ENCODE measurements around the gene SCARF1. TPM values are rescaled to one million over a fixed set of nuclear protein-coding genes. Genes with fewer than 3 reads are reported as not detected.
A peak's percentile ranks its signal among the peaks of the same experiment; 100 is the strongest.

Gene SCARF1
- total RNA-seq, 1 experiment from 2014 or later, result 0.40 TPM

DNA sequence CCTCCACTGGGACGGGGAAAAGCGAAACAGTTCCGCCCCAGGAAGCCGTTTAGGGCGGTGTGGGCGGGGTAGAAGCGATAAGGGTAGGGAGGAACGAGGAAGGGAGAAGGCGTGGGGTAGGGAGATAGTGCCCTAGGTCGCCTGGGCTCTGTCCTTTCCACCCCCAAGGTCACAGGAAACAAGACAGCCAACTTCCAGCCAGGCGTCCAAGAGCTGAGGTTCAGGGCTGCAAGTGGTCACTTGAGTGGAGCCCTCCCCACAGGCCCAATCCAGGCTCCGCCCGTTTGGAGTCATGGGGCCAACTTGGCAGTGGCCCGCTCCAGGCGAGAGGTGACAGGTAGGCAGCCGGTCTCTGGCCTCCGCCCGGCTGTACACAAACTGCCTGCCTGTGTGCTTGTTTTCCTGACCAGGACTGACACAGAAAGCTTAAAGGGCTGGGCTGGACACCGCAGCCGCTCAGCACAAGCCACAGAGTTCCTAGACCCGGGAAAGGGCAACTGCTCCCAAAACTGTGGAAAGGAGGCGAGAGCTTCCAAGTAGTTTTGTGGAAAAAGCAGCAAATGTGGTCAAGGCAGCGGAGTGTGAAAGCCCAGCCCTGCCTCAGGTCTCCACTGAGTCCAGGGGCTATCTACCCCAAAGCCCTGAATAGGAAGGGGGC is 4.4 kb upstream of the SCARF1 start, which contains the start of gene RILP:
TSS of gene RILP (minus strand) at position 23 of the 658 bp plus-strand sequence. CDS start 62 bp downstream, outside the sequence.
- no peaks in the 10 kb centered on the region for H3K9me3 Mint-ChIP-seq (ENCODE audit: unreplicated experiment)
- H3K36me3 Mint-ChIP-seq (ENCODE audit: insufficient read depth, unreplicated experiment), result peaks cover 50% of the 10 kb centered on the region
- TF ChIP-seq, protein P1, sequence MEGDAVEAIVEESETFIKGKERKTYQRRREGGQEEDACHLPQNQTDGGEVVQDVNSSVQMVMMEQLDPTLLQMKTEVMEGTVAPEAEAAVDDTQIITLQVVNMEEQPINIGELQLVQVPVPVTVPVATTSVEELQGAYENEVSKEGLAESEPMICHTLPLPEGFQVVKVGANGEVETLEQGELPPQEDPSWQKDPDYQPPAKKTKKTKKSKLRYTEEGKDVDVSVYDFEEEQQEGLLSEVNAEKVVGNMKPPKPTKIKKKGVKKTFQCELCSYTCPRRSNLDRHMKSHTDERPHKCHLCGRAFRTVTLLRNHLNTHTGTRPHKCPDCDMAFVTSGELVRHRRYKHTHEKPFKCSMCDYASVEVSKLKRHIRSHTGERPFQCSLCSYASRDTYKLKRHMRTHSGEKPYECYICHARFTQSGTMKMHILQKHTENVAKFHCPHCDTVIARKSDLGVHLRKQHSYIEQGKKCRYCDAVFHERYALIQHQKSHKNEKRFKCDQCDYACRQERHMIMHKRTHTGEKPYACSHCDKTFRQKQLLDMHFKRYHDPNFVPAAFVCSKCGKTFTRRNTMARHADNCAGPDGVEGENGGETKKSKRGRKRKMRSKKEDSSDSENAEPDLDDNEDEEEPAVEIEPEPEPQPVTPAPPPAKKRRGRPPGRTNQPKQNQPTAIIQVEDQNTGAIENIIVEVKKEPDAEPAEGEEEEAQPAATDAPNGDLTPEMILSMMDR (IDR thresholded peaks at IDR 0.05; ENCODE audit: unreplicated experiment), result no peak
- BruUV-seq (replicated peaks), result no TSS peak
- H3K4me3 Mint-ChIP-seq (ENCODE audit: unreplicated experiment), result peak within 1 kb of the TSS; percentile 70
- ChIA-PET POLR2A (interaction anchor here (0.6 to 3.8 kb wide), 30 partner anchors 9 to 388 kb away, joined by 3 to 48 read pairs (median 5); partner anchors contain the start of genes INPP5K, PITPNA, PRPF8 and RPA1), CTCF (interaction anchor here (0.5 to 3.5 kb wide), 19 partner anchors 13 to 704 kb away, joined by 3 to 37 read pairs (median 4); partner anchors contain the start of gene SLC43A2)
- H3K27ac Mint-ChIP-seq (ENCODE audit: low read depth, unreplicated experiment), result peak within 1 kb of the TSS; percentile 23
- intact Hi-C loops (cut with micrococcal nuclease), result loop anchor here (2.0 kb wide), 2 partner anchors 67 to 73 kb away; no protein-coding TSS in a partner anchor
- H3K27me3 Mint-ChIP-seq (ENCODE audit: insufficient read depth, unreplicated experiment), result no peaks in the 10 kb centered on the region
- no peaks in the 10 kb centered on the region for H3K4me1 Mint-ChIP-seq (ENCODE audit: insufficient read depth, unreplicated experiment)
- DNase-seq (ENCODE audit: unreplicated experiment), result peak; percentile 78

DNA sequence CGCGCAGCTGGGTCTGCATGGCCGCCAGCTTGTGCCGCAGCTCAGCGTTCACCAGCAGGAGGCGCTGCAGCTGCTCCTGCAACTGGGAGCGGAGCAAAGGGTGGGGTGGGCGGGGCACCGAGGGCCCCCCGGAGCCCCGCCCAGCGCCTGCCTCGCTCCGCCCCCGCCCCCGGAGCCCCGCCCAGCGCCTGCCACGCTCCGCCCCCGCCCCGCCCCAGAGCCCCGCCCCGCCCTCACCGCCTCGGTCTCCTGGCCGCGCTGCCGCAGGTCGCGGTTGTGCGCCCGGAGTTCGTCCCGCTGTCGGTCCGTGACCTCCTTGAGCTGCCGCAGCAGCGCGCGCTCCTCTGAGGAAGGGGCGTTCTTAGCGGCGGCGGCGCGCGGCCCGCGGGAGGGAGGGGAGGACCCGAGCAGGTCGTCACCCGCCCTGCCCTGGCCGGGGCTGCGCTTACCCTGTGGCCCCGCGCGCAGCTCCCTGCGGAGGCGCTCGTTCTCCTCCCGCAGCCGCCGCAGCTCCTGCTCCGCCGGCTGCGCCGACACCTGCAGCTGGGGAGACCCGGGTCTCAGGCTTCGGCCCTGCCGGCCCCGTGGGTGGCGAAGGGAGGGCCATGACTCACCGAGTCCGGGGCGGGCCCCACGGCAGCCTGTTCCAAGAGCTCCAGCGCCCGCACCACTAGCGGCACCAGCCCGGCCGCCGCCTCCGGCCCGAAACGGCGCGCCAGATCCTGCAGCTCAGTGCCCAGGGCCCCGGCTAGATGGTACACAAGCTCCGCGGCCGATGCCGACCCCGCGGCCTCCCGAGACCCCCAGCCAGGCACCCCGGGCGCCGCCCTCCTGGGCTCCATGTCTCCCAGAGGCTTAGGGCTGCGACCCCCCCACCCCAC is 3.7 kb upstream of the SCARF1 start:
- ChIA-PET POLR2A (interaction anchor here (0.6 to 3.8 kb wide), 34 partner anchors 8 to 390 kb away, joined by 3 to 48 read pairs (median 5); partner anchors contain the start of genes INPP5K, PITPNA, PRPF8 and RPA1), CTCF (interaction anchor here (0.5 to 3.5 kb wide), 24 partner anchors 10 to 252 kb away, joined by 3 to 37 read pairs (median 4); partner anchors contain the start of gene SLC43A2)
- H3K4me3 Mint-ChIP-seq (ENCODE audit: unreplicated experiment), result peak overlapping the region; percentile 70
- intact Hi-C loops (cut with micrococcal nuclease), result loop anchor here (2.0 kb wide), 2 partner anchors 68 to 72 kb away; no protein-coding TSS in a partner anchor
- DNase-seq (ENCODE audit: unreplicated experiment), result peak; percentile 89
- TF ChIP-seq, protein P1 (IDR thresholded peaks at IDR 0.05; ENCODE audit: unreplicated experiment), result peak; percentile 82
- BruUV-seq (replicated peaks), result no TSS peak
- peaks cover 4% of the 10 kb centered on the region for H3K4me1 Mint-ChIP-seq (ENCODE audit: insufficient read depth, unreplicated experiment)
- H3K9me3 Mint-ChIP-seq (ENCODE audit: unreplicated experiment), result no peaks in the 10 kb centered on the region
- H3K36me3 Mint-ChIP-seq (ENCODE audit: insufficient read depth, unreplicated experiment), result peaks cover 43% of the 10 kb centered on the region
- peak overlapping the region; percentile 23 for H3K27ac Mint-ChIP-seq (ENCODE audit: low read depth, unreplicated experiment)
- no peaks in the 10 kb centered on the region for H3K27me3 Mint-ChIP-seq (ENCODE audit: insufficient read depth, unreplicated experiment)

DNA sequence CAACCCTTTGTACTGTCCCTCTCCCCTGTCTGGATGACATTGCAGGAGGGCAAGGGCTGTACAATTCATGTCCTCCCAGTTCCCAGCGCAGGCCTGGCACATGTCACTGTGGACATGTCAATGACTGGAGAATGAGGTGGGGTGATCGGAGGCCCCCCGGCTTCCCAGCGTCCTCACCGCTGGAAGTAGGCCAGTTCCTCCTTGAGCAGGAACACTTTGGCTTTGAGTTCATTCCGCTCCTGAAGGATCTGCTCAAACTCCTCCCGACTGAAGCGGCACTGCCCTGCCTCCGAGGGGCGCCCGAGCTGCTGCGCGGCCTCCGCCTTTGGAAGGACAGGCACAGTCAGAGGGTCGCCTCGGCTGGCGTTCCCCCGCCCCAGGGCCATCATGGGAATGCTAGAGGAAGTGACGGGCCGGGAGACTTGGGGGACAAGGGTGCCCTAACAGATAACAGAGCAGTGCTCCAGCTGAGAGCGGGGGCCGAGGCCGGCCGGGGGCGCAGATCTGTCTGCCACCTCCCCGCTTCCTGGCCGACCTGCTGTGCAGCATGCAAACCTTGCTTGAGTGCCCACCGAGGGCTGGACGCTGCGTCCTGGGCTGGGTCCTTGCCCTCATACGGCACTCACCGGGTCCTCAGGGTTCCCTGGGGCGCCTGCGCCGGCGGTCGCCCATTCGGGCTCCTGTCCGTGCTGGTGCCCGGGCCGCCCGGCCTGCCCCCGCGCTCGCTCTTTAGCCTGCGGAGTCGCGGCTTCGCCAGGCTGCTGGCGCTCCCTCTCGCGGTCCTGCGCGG is 2.8 kb upstream of the SCARF1 start:
- CTCF ChIA-PET, result interaction anchor here (0.5 to 3.5 kb wide), 22 partner anchors 10 to 395 kb away, joined by 3 to 37 read pairs (median 4); partner anchors contain the start of gene SLC43A2
- Mint-ChIP-seq H3K4me1 (ENCODE audit: insufficient read depth, unreplicated experiment) (peaks cover 8% of the 10 kb centered on the region), H3K36me3 (ENCODE audit: insufficient read depth, unreplicated experiment) (peaks cover 34% of the 10 kb centered on the region), H3K27ac (ENCODE audit: low read depth, unreplicated experiment) (no peak overlapping the region), H3K4me3 (ENCODE audit: unreplicated experiment) (peak overlapping the region; percentile 70), H3K27me3 (ENCODE audit: insufficient read depth, unreplicated experiment) (no peaks in the 10 kb centered on the region), H3K9me3 (ENCODE audit: unreplicated experiment) (no peaks in the 10 kb centered on the region)
- POLR2A ChIA-PET, result interaction anchor here (1.0 to 3.8 kb wide), 16 partner anchors 10 to 389 kb away, joined by 3 to 48 read pairs (median 8); partner anchors contain the start of genes INPP5K, PITPNA, PRPF8 and YWHAE
- TF ChIP-seq, protein P1 (IDR thresholded peaks at IDR 0.05; ENCODE audit: unreplicated experiment), result no peak
- BruUV-seq (replicated peaks), result no TSS peak
- intact Hi-C loops (cut with micrococcal nuclease), result loop anchor here (2.0 kb wide), 2 partner anchors 68 to 72 kb away; no protein-coding TSS in a partner anchor
- no peak for DNase-seq (ENCODE audit: unreplicated experiment)
